Hepatocyte (in vitro differentiated cells): ENCODE results near the gene CENPT. TPM values are rescaled to one million over a fixed set of nuclear protein-coding genes. Genes with fewer than 3 reads are reported as not detected.

Source experiments
- DNase-seq: peaks from one replicate; pipeline ENCODE4 v3.0.0-alpha.2; 2016; ENCODE audit warnings: low spot score
- H2AFZ ChIP-seq: fragments of 200-600 bp; sonication (generic); 2 replicates; pipeline ENCODE4 v1.6.0; 2016; ENCODE audit warnings: antibody characterized with exemption, mild to moderate bottlenecking
- H3K27ac ChIP-seq: fragments of 200-600 bp; sonication (generic); 2 replicates; pipeline ENCODE4 v1.5.1; 2016; ENCODE audit warnings: mild to moderate bottlenecking
- H3K27me3 ChIP-seq: fragments of 200-600 bp; sonication (generic); 2 replicates; pipeline ENCODE4 v1.6.1; 2016
- H3K36me3 ChIP-seq: fragments of 200-600 bp; sonication (generic); replicated peaks from 2 replicates; pipeline ENCODE4 v1.5.1; 2016; ENCODE audit warnings: low read depth; ENCODE audit not compliant: insufficient read depth
- H3K4me1 ChIP-seq: fragments of 200-600 bp; sonication (generic); 2 replicates; pipeline ENCODE4 v1.5.1; 2016; ENCODE audit warnings: mild to moderate bottlenecking, moderate library complexity; ENCODE audit not compliant: insufficient read depth
- H3K4me2 ChIP-seq: fragments of 200-600 bp; sonication (generic); 2 replicates; pipeline ENCODE4 v1.6.0; 2016
- H3K4me3 ChIP-seq: fragments of 200-600 bp; sonication (generic); 2 replicates; pipeline ENCODE4 v1.5.1; 2016; ENCODE audit warnings: mild to moderate bottlenecking
- H3K79me2 ChIP-seq: fragments of 200-600 bp; sonication (generic); 2 replicates; pipeline ENCODE4 v1.6.0; 2017; ENCODE audit warnings: mild to moderate bottlenecking
- H3K9me2 ChIP-seq: fragments of 200-600 bp; sonication (generic); replicated peaks from 2 replicates; pipeline ENCODE4 v1.6.0; 2017; ENCODE audit warnings: mild to moderate bottlenecking; ENCODE audit not compliant: insufficient read depth
- H3K9me3 ChIP-seq: fragments of 200-600 bp; sonication (generic); 2 replicates; pipeline ENCODE4 v1.5.1; 2016; ENCODE audit warnings: low read depth, mild to moderate bottlenecking
- H4K20me1 ChIP-seq: fragments of 200-600 bp; sonication (generic); 2 replicates; pipeline ENCODE4 v1.6.0; 2016; ENCODE audit warnings: mild to moderate bottlenecking; ENCODE audit not compliant: insufficient read depth, poor library complexity, severe bottlenecking
- CTCF ChIP-seq: fragments of 200-600 bp; sonication (generic); IDR thresholded peaks from 2 replicates; pipeline ENCODE4 v1.5.1; 2016; ENCODE audit warnings: antibody characterized with exemption, mild to moderate bottlenecking; ENCODE audit not compliant: poor library complexity
- EZH2 ChIP-seq: fragments of 200-600 bp; sonication (generic); IDR thresholded peaks from 2 replicates; pipeline ENCODE4 v1.6.1; 2016; ENCODE audit warnings: antibody characterized with exemption, mild to moderate bottlenecking, borderline replicate concordance
- EZH2phosphoT487 ChIP-seq: fragments of 200-600 bp; sonication (generic); IDR thresholded peaks from one replicate; pipeline ENCODE4 v1.6.1; 2018; ENCODE audit warnings: antibody characterized with exemption, mild to moderate bottlenecking, low read depth, moderate library complexity; ENCODE audit not compliant: unreplicated experiment, severe bottlenecking
- WGBS: methylation state at CpG from one replicate; pipeline ENCODE4 v1.1.6; 2016; ENCODE audit warnings: low lambda C conversion rate; ENCODE audit errors: missing lambda C conversion rate; 5-methylcytosine and 5-hydroxymethylcytosine counted together
- polyA plus RNA-seq: library from polyadenylated mRNA; unstranded; fragments of >200 nt; fragmentation: Nextera tagmentation; extraction: Ambion mirVana; gene quantifications from 2 replicates; pipeline ENCODE4 v1.2.1, GENCODE V29; 2016
- total RNA-seq: library from RNA; depleted of rRNA; stranded (reverse); fragments of >200 nt; gene quantifications from 2 replicates; pipeline ENCODE4 v1.2.3, GENCODE V29; 2014

CENPT gene
- total and polyA plus RNA-seq, 2 experiments from 2014 or later = 38.1 to 84.0 TPM

DNA sequence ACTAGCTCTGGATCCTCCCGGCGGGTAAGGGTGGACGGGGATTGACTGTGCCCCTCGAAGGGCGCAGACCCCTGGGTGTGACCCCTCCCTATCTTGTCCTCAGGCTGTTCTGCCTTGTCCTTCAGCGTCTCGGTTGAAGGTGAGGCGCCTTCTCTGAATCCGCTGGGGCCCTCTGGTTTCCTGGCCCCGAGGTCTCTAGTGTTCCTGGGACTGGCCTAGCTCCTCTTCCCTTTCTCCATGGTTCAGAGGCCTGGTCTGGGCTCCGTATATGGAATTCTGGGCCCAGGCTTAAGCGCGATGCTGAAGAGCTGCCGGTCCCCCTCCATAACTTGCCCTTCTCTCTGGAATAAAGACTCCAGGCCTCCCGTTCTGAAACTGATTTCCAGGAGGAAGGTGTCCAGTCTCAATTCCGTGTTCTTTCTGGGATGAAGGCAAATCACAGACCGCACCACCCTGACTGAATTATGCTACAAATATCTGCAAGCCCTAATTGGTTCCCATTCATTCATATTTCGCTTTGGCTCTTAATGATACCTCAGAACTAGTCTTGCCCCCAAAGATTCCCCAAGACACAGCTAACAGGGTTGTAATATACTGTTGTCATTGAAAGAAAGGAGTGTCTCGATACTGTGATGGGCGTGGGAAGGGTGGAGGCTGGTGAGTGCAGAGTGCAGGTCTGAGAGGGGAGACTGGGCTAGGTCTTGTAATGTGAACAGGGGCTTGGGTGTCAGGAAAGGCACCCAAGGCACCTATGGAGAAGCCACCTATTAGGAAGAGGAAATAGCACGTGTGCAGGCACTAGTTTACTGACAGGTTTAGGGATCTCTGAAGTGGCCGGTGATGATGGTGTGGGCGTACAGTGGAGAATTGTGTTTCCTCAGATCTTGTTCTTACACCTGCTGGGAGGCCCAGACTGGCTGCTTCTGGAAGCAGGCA, 26.2 kb upstream of the CENPT start:
- H3K79me2 ChIP-seq = peaks cover 40% of the 10 kb centered on the region

GRCh38 chr16:67872631-67873434, 25.3 kb upstream of the CENPT start, which contains the start of gene EDC4:
Gene EDC4 (plus strand): TSS chr16:67873052. CDS start chr16:67873262, 210 bp downstream.
- Histone ChIP-seq H3K36me3 (no peaks in the 10 kb centered on the region), H3K27ac (peak within 1 kb of the TSS; percentile 88), H2AFZ (peak within 1 kb of the TSS; percentile 95), H4K20me1 (peaks cover 17% of the 10 kb centered on the region), H3K79me2 (peaks cover 45% of the 10 kb centered on the region), H3K4me1 (peaks cover 10% of the 10 kb centered on the region), H3K9me3 (no peaks in the 10 kb centered on the region), H3K9me2 (no peaks in the 10 kb centered on the region), H3K4me3 (peak within 1 kb of the TSS; percentile 94), H3K4me2 (peak within 1 kb of the TSS; percentile 86), H3K27me3 (no peaks in the 10 kb centered on the region)
- 7% methylated on average over 35 of the region's 72 CpGs for WGBS
- TF ChIP-seq CTCF = no peak
- TF ChIP-seq EZH2phosphoT487 = no peak
- no peak for TF ChIP-seq EZH2
- DNase-seq = peak; percentile 89

More for the DNA sequence above, 26.2 kb upstream of the CENPT start:
- Histone ChIP-seq H3K4me3 (peak overlapping the region; percentile 94), H3K9me3 (no peaks in the 10 kb centered on the region), H4K20me1 (peaks cover 17% of the 10 kb centered on the region), H3K9me2 (no peaks in the 10 kb centered on the region), H3K36me3 (no peaks in the 10 kb centered on the region), H3K4me1 (peaks cover 10% of the 10 kb centered on the region), H3K4me2 (peak overlapping the region; percentile 86), H3K27me3 (no peaks in the 10 kb centered on the region), H3K27ac (peak overlapping the region; percentile 88), H2AFZ (peak overlapping the region; percentile 95)
- DNase-seq = no peak
- TF ChIP-seq CTCF (no peak), EZH2 (no peak), EZH2phosphoT487 (no peak)
- 22% methylated on average over 23 of the region's 23 CpGs for WGBS

DNA sequence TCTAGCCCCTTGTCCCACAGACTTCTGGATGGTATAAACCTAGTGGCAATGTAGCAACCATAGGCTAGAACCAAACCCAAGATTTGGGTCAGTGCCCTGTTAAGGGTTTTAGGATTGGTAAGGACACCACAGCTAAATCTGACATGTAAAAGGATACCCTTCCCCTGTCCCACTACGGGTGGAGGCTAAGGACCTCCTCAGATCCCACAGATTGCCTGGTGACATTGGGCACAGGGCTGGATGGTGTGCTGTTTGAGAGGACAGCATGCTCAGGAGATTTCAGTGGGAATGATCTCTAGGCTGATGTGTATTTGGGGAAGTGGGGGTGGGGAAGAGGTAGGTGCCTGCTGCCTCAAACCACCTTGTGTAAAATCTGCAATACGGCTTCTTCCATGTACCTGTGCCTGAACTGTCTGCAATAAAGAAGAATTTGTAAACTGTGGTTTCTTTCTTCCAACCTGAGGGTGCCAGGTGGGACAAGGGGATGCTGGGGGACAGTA, 24.7 kb upstream of the CENPT start:
- Histone ChIP-seq H3K36me3 (no peaks in the 10 kb centered on the region), H3K4me1 (peaks cover 10% of the 10 kb centered on the region), H3K9me2 (no peaks in the 10 kb centered on the region), H3K4me3 (no peak overlapping the region), H3K79me2 (peaks cover 49% of the 10 kb centered on the region), H3K9me3 (no peaks in the 10 kb centered on the region), H2AFZ (peak overlapping the region; percentile 95), H3K27ac (peak overlapping the region; percentile 88), H3K4me2 (peak overlapping the region; percentile 86), H4K20me1 (peaks cover 21% of the 10 kb centered on the region), H3K27me3 (no peaks in the 10 kb centered on the region)
- 59% methylated on average over 2 of the region's 2 CpGs for WGBS
- no peak for DNase-seq
- TF ChIP-seq CTCF (no peak), EZH2phosphoT487 (no peak), EZH2 (no peak)
